ENCODE measurements around the gene KIF16B.

The KIF16B gene

GRCh38 chr20:16415071-16416053 is 157.9 kb downstream of the KIF16B start:
- no peak for DNase-seq
- H3K27ac ChIP-seq, result no peak overlapping the region
- H3K4me3 ChIP-seq (ENCODE audit: low read depth, low read length), result no peak overlapping the region
- in situ Hi-C loops (cut with HindIII; ENCODE audit: low pct_ligation_motif_present, low sequenced_read_pairs), result no loop called here
- no peaks in the 10 kb centered on the region for H3K36me3 ChIP-seq (replicated peaks)
- no peak for TF ChIP-seq CTCF (IDR thresholded peaks at IDR 0.05; ENCODE audit: low read depth, low read length, missing control alignments)
- no peaks in the 10 kb centered on the region for H3K27me3 ChIP-seq (replicated peaks)

- H3K27ac ChIP-seq, result no peak overlapping the region
- in situ Hi-C loops (cut with HindIII; ENCODE audit: low pct_ligation_motif_present, low sequenced_read_pairs), result no loop called here
- no peak for DNase-seq
- H3K36me3 ChIP-seq (replicated peaks), result no peaks in the 10 kb centered on the region
- H3K4me3 ChIP-seq (ENCODE audit: low read depth, low read length), result no peak overlapping the region
- H3K27me3 ChIP-seq (replicated peaks), result no peaks in the 10 kb centered on the region
- TF ChIP-seq CTCF (IDR thresholded peaks at IDR 0.05; ENCODE audit: low read depth, low read length, missing control alignments), result no peak
Observed at GRCh38 chr20:16412906-16413305, 160.3 kb downstream of the KIF16B start.

GRCh38 chr20:16411361-16411760 is 161.9 kb downstream of the KIF16B start:
- DNase-seq, result no peak
- no peaks in the 10 kb centered on the region for H3K27me3 ChIP-seq (replicated peaks)
- no peak overlapping the region for H3K4me3 ChIP-seq (ENCODE audit: low read depth, low read length)
- H3K27ac ChIP-seq, result no peak overlapping the region
- in situ Hi-C loops (cut with HindIII; ENCODE audit: low pct_ligation_motif_present, low sequenced_read_pairs), result no loop called here
- H3K36me3 ChIP-seq (replicated peaks), result no peaks in the 10 kb centered on the region
- TF ChIP-seq CTCF (IDR thresholded peaks at IDR 0.05; ENCODE audit: low read depth, low read length, missing control alignments), result no peak

GRCh38 chr20:16410626-16411025 is 162.6 kb downstream of the KIF16B start:
- no peak for DNase-seq
- TF ChIP-seq CTCF (IDR thresholded peaks at IDR 0.05; ENCODE audit: low read depth, low read length, missing control alignments), result no peak
- H3K4me3 ChIP-seq (ENCODE audit: low read depth, low read length), result no peak overlapping the region
- H3K27me3 ChIP-seq (replicated peaks), result no peaks in the 10 kb centered on the region
- H3K36me3 ChIP-seq (replicated peaks), result no peaks in the 10 kb centered on the region
- no peak overlapping the region for H3K27ac ChIP-seq
- in situ Hi-C loops (cut with HindIII; ENCODE audit: low pct_ligation_motif_present, low sequenced_read_pairs), result no loop called here

GRCh38 chr20:16408981-16409380 is 164.3 kb downstream of the KIF16B start:
- no peaks in the 10 kb centered on the region for H3K27me3 ChIP-seq (replicated peaks)
- no peak overlapping the region for H3K27ac ChIP-seq
- H3K36me3 ChIP-seq (replicated peaks), result no peaks in the 10 kb centered on the region
- no peak for DNase-seq
- TF ChIP-seq CTCF (IDR thresholded peaks at IDR 0.05; ENCODE audit: low read depth, low read length, missing control alignments), result no peak
- H3K4me3 ChIP-seq (ENCODE audit: low read depth, low read length), result no peak overlapping the region
- in situ Hi-C loops (cut with HindIII; ENCODE audit: low pct_ligation_motif_present, low sequenced_read_pairs), result no loop called here
